Stimulated activated CD8-positive, alpha-beta memory T cell treated with anti-CD3 and anti-CD28 coated beads, Interleukin-7, amount 100 ng/mL, for 24 hours (primary cell): ENCODE results near the gene VWA5B1.
A peak's percentile ranks its signal among the peaks of the same experiment; 100 is the strongest.

Experiments
- DNase-seq: peaks from one replicate; pipeline ENCODE4 v3.0.0-alpha.2; 2020; ENCODE audit warnings: low read depth

Gene VWA5B1

GRCh38 chr1:20367626-20368025 is 77.0 kb downstream of the VWA5B1 start:
- DNase-seq: no peak

DNA sequence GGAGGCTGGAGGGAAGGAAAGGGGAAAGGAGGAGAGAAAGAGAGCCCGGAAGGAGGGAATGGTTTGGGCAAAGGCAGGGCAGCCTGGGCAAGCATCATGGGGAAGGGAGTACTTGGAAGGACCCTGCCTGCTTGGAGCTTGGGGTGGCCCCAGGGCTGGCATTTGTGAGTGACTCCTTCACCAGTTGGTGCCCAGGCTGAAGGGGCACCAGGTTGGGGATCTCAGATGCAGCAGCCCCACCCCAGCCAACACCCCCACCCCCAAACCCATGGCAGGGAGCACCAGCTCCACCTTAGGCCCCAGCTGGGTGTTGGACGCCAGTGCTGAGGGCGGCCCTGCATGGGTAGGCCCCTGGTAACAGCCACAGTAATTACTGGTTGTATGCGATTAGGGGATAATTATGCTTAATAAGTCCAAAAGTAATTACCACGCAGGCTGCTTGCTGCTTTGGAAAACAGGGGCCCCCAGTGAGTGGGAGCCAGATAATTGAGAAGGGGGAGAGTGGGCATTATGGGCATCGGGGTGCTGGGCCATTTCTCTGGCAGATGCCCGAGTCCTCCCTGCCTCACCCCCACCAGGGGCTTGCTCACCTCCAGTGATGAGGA is 78.3 kb downstream of the VWA5B1 start:
- no peak for DNase-seq

GRCh38 chr1:20370698-20371097 is 80.0 kb downstream of the VWA5B1 start:
- DNase-seq: no peak

- no peak for DNase-seq
Measured at GRCh38 chr1:20371411-20371810, 80.7 kb downstream of the VWA5B1 start.

DNA sequence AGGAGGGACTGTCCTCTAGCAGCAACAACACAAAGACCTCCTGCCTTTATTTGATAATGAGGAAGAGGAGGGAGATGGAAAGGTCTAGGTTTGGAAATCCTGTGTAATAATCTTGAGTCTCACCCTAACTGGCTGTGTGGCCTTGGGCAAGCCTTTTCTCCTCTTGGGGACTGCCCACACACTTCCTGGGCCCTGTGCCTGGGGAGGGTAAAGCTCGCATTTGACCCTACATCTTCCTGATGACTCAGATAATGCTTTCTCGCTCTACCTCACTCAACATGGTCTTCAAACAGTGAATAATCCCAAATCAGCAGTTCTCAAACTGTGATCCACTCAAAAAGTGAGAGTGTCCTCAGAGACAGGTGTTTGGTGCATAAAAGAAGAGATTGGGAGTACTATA is 81.2 kb downstream of the VWA5B1 start:
- no peak for DNase-seq

- no peak for DNase-seq
Measured at GRCh38 chr1:20372676-20373075, 82.0 kb downstream of the VWA5B1 start.

- no peak for DNase-seq
Measured at GRCh38 chr1:20373286-20373685, 82.6 kb downstream of the VWA5B1 start.

- DNase-seq: no peak
Measured at GRCh38 chr1:20373764-20374163, 83.1 kb downstream of the VWA5B1 start.

- DNase-seq: no peak
Measured at GRCh38 chr1:20375563-20375962, 84.9 kb downstream of the VWA5B1 start.

DNA sequence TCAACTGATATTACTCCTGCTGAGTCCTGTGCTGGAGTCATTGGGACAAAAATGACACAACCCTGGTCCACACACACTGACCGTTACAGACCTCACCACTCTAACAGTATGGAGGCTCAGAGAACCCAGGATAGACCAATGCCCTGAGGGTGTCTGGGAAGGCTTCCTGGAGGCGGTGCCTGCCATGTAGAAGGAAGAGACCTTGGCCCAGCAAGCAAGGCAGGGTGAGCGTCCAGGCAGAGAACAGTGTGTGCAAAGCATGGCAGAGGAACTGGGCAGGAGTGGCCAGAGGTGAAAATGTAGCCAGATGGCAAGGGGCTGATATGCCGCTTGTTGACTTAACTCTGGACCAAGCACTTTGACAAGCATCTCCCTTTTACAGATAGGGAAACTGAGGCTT is 85.5 kb downstream of the VWA5B1 start:
- no peak for DNase-seq

DNA sequence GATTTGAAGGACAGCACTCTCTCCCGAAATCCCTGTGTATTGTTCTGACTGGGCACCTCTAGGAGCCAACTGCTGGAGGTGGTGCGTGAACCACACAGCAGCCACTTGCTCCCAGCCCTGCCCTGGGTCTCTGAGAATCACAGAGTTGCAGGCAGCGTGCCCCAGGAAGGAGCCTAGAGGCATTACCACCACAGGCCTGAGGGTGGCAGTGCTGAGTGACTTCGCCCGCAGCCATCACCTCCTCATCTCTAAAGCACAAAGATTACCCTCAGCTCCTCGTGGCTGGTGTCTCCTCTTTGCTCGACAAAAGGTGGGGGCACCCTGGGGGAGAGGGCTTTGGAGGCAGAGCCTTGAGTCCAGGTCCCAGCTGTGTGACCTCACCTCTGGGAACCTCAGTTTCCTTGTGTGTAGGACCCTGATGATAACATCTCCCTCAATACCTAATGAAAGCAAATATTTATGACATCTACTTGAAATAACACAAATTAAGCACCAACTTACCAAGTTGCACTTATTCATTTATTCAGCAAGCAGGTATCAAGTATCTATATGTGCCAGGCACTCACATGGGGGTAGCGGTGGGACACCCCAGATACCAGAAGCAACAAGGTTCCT is 86.3 kb downstream of the VWA5B1 start:
- DNase-seq: peak; percentile 56

DNA sequence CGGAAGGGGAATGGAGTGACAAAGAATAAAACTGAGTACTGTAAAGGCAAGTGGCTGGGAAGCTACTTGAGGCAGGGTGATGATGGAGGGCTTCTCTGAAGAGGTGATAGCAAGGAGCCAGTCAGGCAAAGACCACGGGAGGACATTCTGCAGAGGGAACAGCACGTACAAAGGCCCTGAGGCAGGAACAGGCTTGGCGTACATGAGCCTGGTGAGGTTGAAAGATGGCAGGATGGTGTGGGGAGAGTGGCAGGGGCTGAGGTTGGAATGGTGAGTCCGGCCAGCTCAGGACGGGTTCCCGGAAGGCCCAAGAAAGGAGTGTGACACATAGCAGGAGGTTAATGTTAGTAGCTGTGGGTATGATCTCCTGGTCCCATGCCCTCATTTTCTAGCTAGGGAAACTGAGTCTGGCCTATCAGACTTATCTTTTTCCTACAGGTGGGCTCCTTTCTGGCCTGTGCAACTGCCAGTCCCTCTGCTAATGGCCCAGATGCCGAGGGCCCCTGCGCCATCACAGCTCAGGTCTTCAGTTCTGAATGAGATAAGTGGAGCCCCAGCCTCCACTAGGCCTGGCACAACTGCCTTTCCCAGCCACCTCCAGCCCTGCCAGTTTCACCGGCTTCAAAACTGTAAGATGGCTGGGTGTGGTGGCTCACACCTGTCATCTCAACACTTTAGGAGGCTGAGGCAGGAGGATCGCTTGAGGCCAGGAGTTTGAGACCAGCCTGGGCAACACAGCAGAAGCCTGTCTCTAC is 87.0 kb downstream of the VWA5B1 start:
- no peak for DNase-seq

DNA sequence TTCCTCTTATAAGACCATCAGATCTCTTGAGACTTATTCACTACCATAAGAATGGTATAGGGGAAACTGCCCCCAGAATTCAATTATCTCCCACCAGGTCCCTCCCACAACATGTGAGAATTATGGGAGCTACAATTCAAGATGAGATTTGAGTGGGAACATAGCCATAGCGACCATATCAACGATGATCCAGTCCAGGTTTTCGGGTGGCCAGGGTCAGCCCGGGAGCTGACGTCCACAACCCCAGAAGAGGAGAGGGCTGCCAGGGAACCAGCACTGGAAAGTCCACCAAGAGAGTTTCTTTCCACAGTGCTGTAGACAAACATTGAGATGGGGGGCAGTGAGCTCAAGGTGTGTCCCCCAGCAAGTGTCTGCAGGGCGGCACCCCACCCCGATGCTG is 88.4 kb downstream of the VWA5B1 start:
- DNase-seq: no peak

DNA sequence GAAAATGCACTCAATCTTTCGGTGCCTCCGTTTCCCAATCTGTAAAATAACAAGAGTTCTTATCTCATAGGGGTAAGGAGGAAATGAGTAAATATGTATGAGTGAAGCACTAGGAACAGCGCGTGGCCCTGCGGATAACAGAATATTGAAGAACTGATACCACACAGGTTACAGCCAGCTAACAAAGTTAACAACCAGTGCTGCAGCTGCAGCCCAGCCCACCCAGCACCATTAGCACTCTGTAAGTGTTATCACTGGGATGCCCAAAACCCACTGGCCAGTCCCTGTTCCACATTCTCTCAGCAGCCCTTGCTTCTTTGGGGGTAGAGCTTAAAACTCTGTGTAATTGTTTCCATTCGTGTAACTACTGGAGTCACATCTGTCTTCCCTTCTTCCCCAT is 89.5 kb downstream of the VWA5B1 start:
- no peak for DNase-seq

DNA sequence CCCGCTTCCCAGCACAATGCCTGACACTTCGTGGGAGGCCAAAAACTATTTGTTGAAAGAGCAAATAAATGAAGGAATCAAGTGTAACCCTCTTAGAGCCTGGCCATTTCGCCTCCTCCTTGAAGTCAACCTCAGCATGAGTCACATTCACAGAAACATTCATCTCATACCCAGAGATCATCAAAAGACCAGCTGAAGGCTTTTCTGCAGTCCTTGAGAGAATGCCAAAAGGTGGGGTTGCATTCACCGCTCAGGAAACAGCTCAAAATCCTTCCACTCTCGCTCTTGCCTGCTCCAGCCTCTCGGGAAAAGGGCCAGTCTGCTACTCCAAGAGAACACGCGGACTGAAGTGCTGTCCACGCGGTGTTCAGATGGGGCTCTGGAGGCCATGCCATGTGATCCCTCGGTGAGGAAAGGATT is 90.0 kb downstream of the VWA5B1 start:
- no peak for DNase-seq

- DNase-seq: no peak
Measured at GRCh38 chr1:20381045-20381641, 90.5 kb downstream of the VWA5B1 start.

GRCh38 chr1:20381961-20382360 is 91.3 kb downstream of the VWA5B1 start:
- no peak for DNase-seq

DNA sequence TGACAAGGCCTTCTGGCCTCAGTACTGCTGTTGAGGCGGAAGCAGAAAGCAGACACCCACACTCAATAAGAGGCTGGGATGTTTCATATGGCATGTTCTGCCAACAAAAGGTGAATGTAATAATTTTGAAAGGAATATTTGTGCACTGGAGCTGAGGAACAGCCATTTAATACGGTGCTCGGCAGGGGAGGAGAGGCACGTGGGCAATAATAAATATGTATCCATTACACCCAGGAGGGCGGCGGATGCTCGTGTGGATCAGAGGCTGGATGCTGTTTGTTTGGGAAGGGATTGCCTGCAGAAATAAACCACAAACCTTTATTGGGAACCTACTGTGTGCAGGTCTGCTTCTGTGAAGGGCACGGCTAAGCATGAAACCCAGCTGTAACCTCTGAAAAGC is 92.0 kb downstream of the VWA5B1 start:
- DNase-seq: no peak

- no peak for DNase-seq
Measured at GRCh38 chr1:20383631-20384030, 93.0 kb downstream of the VWA5B1 start.

GRCh38 chr1:20385630-20386029 is 95.0 kb downstream of the VWA5B1 start:
- DNase-seq: no peak

- DNase-seq: no peak
Measured at GRCh38 chr1:20386323-20387081, 95.8 kb downstream of the VWA5B1 start.

DNA sequence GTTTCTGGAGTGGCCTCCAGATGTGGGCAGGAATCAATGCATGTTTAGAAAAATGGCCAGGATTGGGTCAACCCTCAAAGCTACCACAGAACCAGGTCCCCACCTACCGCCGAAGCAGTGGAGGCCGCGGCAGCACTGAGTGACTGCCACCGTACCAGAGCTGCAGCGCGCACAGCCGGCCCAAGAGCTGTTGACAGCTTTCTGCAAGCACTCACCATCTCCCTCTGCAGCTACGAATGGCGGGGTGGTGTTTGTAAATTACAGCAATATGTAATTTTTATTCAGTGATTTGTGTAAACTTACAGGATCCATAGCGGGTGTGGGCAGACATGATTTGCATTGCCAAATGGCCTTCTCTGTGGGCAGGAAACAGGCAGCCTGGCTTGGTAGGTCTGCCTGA is 98.9 kb downstream of the VWA5B1 start:
- DNase-seq: no peak
